ENCODE data around the gene OTUB1.

Gene OTUB1

GRCh38 chr11:64007629-64008282 is 21.5 kb downstream of the OTUB1 start:
- DNase-seq: no peak

GRCh38 chr11:64008283-64008913 is 22.2 kb downstream of the OTUB1 start:
- no peak for DNase-seq

- DNase-seq: no peak
Observed at GRCh38 chr11:64008914-64009633, 22.8 kb downstream of the OTUB1 start.

- DNase-seq: no peak
Observed at GRCh38 chr11:64009710-64010109, 23.5 kb downstream of the OTUB1 start.

GRCh38 chr11:64010783-64011182 is 24.5 kb downstream of the OTUB1 start:
- DNase-seq: no peak

- no peak for DNase-seq
Observed at GRCh38 chr11:64011371-64011770, 25.1 kb downstream of the OTUB1 start.

GRCh38 chr11:64013141-64013896 is 27.1 kb downstream of the OTUB1 start:
- no peak for DNase-seq

GRCh38 chr11:64014356-64014755 is 28.1 kb downstream of the OTUB1 start:
- DNase-seq: no peak

- no peak for DNase-seq
Observed at GRCh38 chr11:64015510-64015909, 29.3 kb downstream of the OTUB1 start.

- DNase-seq: no peak
Observed at GRCh38 chr11:64015935-64016845, 30.0 kb downstream of the OTUB1 start.

- DNase-seq: no peak
Observed at GRCh38 chr11:64017945-64018224, 31.6 kb downstream of the OTUB1 start.

GRCh38 chr11:64018310-64018709 is 32.1 kb downstream of the OTUB1 start:
- no peak for DNase-seq

GRCh38 chr11:64019106-64020037 is 33.1 kb downstream of the OTUB1 start:
- DNase-seq: no peak

GRCh38 chr11:64020976-64021756 is 34.9 kb downstream of the OTUB1 start:
- DNase-seq: no peak

GRCh38 chr11:64021757-64022093 is 35.5 kb downstream of the OTUB1 start:
- no peak for DNase-seq

GRCh38 chr11:64022125-64022784 is 36.0 kb downstream of the OTUB1 start:
- DNase-seq: no peak

- no peak for DNase-seq
Observed at GRCh38 chr11:64023712-64024710, 37.8 kb downstream of the OTUB1 start.

- DNase-seq: no peak
Observed at GRCh38 chr11:64025205-64025604, 39.0 kb downstream of the OTUB1 start.
